Large intestine (tissue), 3 donors: ENCODE measurements around the gene RD3L. TPM values are rescaled to one million over a fixed set of nuclear protein-coding genes. Genes with fewer than 3 reads are reported as not detected.
"Not testable (repeated sequence)": the region's sequence is repeated elsewhere in the genome, so short reads cannot be mapped to it uniquely, and the experiment has no call there.

Experiments
- DNase-seq, 2 donors: peaks; one replicate each; pipeline versions ENCODE4 v3.0.0 to v3.0.0-alpha.2; 2013
- H3K27ac ChIP-seq: one replicate; pipeline ENCODE4 v1.5.1; 2013; ENCODE audit warnings: low read length
- H3K27me3 ChIP-seq: 2 replicates; pipeline ENCODE4 v1.6.1; 2013; ENCODE audit warnings: low read length; ENCODE audit not compliant: control insufficient read depth, insufficient read depth
- H3K36me3 ChIP-seq: 2 replicates; pipeline ENCODE4 v1.6.1; 2013; ENCODE audit warnings: low read length; ENCODE audit not compliant: control insufficient read depth, insufficient read depth
- H3K4me1 ChIP-seq: one replicate; pipeline ENCODE4 v1.6.1; 2013; ENCODE audit warnings: low read length; ENCODE audit not compliant: control insufficient read depth, insufficient read depth
- H3K4me3 ChIP-seq: one replicate; pipeline ENCODE4 v1.5.1; 2013; ENCODE audit warnings: low read length
- H3K9me3 ChIP-seq: one replicate; pipeline ENCODE4 v1.6.1; 2013; ENCODE audit warnings: mild to moderate bottlenecking, low read depth, low read length, moderate library complexity; ENCODE audit not compliant: control insufficient read depth
- WGBS: methylation state at CpG from one replicate; pipeline ENCODE4 v1.1.5; 2013; ENCODE audit warnings: low lambda C conversion rate; ENCODE audit not compliant: insufficient coverage; 5-methylcytosine and 5-hydroxymethylcytosine counted together
- polyA plus RNA-seq: library from polyadenylated mRNA; unstranded; fragments of 120-200 nt; gene quantifications from one replicate; pipeline ENCODE4 v1.2.1, GENCODE V29; 2013

Gene RD3L
- polyA plus RNA-seq, 1 donor = not detected

- H3K36me3 ChIP-seq = no peaks in the 10 kb centered on the region
- no peaks in the 10 kb centered on the region for H3K4me1 ChIP-seq
- no peak for DNase-seq
- peaks cover 12% of the 10 kb centered on the region for H3K27me3 ChIP-seq
- H3K9me3 ChIP-seq = peaks cover 7% of the 10 kb centered on the region
- H3K27ac ChIP-seq = no peak within 1 kb of the TSS
- WGBS = no CpG with 5 or more reads among the region's 97 CpGs
- no peak within 1 kb of the TSS for H3K4me3 ChIP-seq
Observed at GRCh38 chr14:103928011-103928890, 14.1 kb downstream of the RD3L start, which contains the start of gene TDRD9. TDRD9 (plus strand) TSS chr14:103928456; CDS start chr14:103928510, 54 bp downstream.

GRCh38 chr14:103927566-103927965 is 14.8 kb downstream of the RD3L start:
- Histone ChIP-seq H3K4me1 (no peaks in the 10 kb centered on the region), H3K27me3 (peaks cover 14% of the 10 kb centered on the region), H3K9me3 (peaks cover 7% of the 10 kb centered on the region), H3K4me3 (no peak overlapping the region), H3K36me3 (no peaks in the 10 kb centered on the region), H3K27ac (no peak overlapping the region)
- no peak for DNase-seq
- WGBS = 100% methylated on average over 3 of the region's 18 CpGs

- no peaks in the 10 kb centered on the region for H3K4me1 ChIP-seq
- WGBS = no CpG with 5 or more reads among the region's 5 CpGs
- H3K27ac ChIP-seq = no peak overlapping the region
- H3K4me3 ChIP-seq = no peak overlapping the region
- DNase-seq = no peak
- H3K9me3 ChIP-seq = peaks cover 7% of the 10 kb centered on the region
- H3K36me3 ChIP-seq = no peaks in the 10 kb centered on the region
- peaks cover 14% of the 10 kb centered on the region for H3K27me3 ChIP-seq
Observed at GRCh38 chr14:103925316-103925715, 17.0 kb downstream of the RD3L start.

GRCh38 chr14:103923863-103924262 is 18.5 kb downstream of the RD3L start:
- WGBS = no CpG with 5 or more reads among the region's 6 CpGs
- Histone ChIP-seq H3K27ac (no peak overlapping the region), H3K4me3 (no peak overlapping the region), H3K36me3 (peaks cover 2% of the 10 kb centered on the region), H3K9me3 (peaks cover 7% of the 10 kb centered on the region), H3K27me3 (peaks cover 14% of the 10 kb centered on the region), H3K4me1 (no peaks in the 10 kb centered on the region)
- no peak for DNase-seq

- H3K4me3 ChIP-seq, H3K27ac ChIP-seq: not testable (repeated sequence)
- no CpG with 5 or more reads among the region's 12 CpGs for WGBS
Observed at GRCh38 chr14:103921855-103922200, 20.5 kb downstream of the RD3L start.

GRCh38 chr14:103920981-103921854 is 21.1 kb downstream of the RD3L start:
- DNase-seq = peak; percentile 96 to 97
- peak overlapping the region; percentile 82 for H3K4me3 ChIP-seq
- H3K4me1 ChIP-seq = no peaks in the 10 kb centered on the region
- H3K9me3 ChIP-seq = no peaks in the 10 kb centered on the region
- peaks cover 17% of the 10 kb centered on the region for H3K36me3 ChIP-seq
- H3K27ac ChIP-seq = peak overlapping the region; percentile 71
- WGBS = no CpG with 5 or more reads among the region's 58 CpGs
- peaks cover 9% of the 10 kb centered on the region for H3K27me3 ChIP-seq

More at GRCh38 chr14:103921855-103922200, 20.5 kb downstream of the RD3L start:
- not testable (repeated sequence) for H3K4me1 ChIP-seq, H3K9me3 ChIP-seq, DNase-seq, H3K27me3 ChIP-seq
- peaks cover 11% of the 10 kb centered on the region for H3K36me3 ChIP-seq

- Histone ChIP-seq H3K4me1 (no peaks in the 10 kb centered on the region), H3K4me3 (no peak overlapping the region), H3K36me3 (peaks cover 42% of the 10 kb centered on the region), H3K27ac (no peak overlapping the region), H3K27me3 (no peaks in the 10 kb centered on the region), H3K9me3 (no peaks in the 10 kb centered on the region)
- WGBS = no CpG with 5 or more reads among the region's 14 CpGs
- DNase-seq = no peak
Observed at GRCh38 chr14:103916636-103917262, 25.6 kb downstream of the RD3L start.

- no CpG with 5 or more reads among the region's 6 CpGs for WGBS
- H3K4me1 ChIP-seq = no peaks in the 10 kb centered on the region
- no peaks in the 10 kb centered on the region for H3K27me3 ChIP-seq
- no peak overlapping the region for H3K27ac ChIP-seq
- no peak for DNase-seq
- H3K9me3 ChIP-seq = no peaks in the 10 kb centered on the region
- H3K4me3 ChIP-seq = no peak overlapping the region
- peaks cover 50% of the 10 kb centered on the region for H3K36me3 ChIP-seq
Observed at GRCh38 chr14:103915616-103916015, 26.7 kb downstream of the RD3L start.

- DNase-seq = no peak
- no peak overlapping the region for H3K4me3 ChIP-seq
- H3K27ac ChIP-seq = no peak overlapping the region
- peaks cover 31% of the 10 kb centered on the region for H3K36me3 ChIP-seq
- H3K4me1 ChIP-seq = peaks cover 4% of the 10 kb centered on the region
- no peaks in the 10 kb centered on the region for H3K27me3 ChIP-seq
- WGBS = no CpG with 5 or more reads among the region's 6 CpGs
- no peaks in the 10 kb centered on the region for H3K9me3 ChIP-seq
Observed at GRCh38 chr14:103910984-103911383, 31.3 kb downstream of the RD3L start.
